GM21515 (cell line): Measurements from ENCODE around the gene SAA2.
"Not testable (repeated sequence)": the region's sequence is repeated elsewhere in the genome, so short reads cannot be mapped to it uniquely, and the experiment has no call there.

ENCODE experiments used
- ATAC-seq: cut with Tn5 transposase; IDR thresholded peaks from one replicate; pipeline ENCODE4 v1.9.1; 2021; ENCODE audit not compliant: unreplicated experiment

The SAA2 gene

GRCh38 chr11:18248561-18248960 lies at the start of gene SAA2:
TSS of gene SAA2 (minus strand) at chr11:18248668. CDS start at chr11:18248011, 657 bp downstream.
- no peak for ATAC-seq

GRCh38 chr11:18295316-18295715 lies 46.8 kb upstream of the SAA2 start:
- no peak for ATAC-seq

DNA sequence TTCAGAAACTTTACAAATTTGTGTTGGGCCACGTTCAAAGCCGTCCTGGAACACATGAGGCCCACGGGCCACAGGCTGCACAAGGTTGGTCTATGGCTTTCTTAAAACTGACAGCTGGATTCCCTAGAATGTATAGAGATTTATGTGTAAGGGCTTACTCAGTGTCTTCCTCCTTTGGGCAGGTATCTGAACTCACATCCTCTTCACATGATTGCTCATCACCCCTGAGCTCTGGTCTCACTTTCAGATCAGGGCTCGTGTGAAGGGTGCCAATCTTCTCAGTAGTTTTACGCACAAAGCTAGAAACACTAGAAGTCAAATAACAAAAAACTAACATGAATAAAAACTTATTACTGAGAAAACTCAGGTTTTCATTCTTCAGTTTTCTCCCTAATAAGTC lies 46.4 kb upstream of the SAA2 start:
- no peak for ATAC-seq

GRCh38 chr11:18288911-18289310 lies 40.4 kb upstream of the SAA2 start:
- no peak for ATAC-seq

- ATAC-seq: no peak
These were observed 37.4 kb upstream of the SAA2 start for GRCh38 chr11:18285841-18286240.

GRCh38 chr11:18282626-18283025 lies 34.2 kb upstream of the SAA2 start:
- ATAC-seq: no peak

- ATAC-seq: peak; percentile 83
These were observed 32.1 kb upstream of the SAA2 start for GRCh38 chr11:18280438-18281045.

DNA sequence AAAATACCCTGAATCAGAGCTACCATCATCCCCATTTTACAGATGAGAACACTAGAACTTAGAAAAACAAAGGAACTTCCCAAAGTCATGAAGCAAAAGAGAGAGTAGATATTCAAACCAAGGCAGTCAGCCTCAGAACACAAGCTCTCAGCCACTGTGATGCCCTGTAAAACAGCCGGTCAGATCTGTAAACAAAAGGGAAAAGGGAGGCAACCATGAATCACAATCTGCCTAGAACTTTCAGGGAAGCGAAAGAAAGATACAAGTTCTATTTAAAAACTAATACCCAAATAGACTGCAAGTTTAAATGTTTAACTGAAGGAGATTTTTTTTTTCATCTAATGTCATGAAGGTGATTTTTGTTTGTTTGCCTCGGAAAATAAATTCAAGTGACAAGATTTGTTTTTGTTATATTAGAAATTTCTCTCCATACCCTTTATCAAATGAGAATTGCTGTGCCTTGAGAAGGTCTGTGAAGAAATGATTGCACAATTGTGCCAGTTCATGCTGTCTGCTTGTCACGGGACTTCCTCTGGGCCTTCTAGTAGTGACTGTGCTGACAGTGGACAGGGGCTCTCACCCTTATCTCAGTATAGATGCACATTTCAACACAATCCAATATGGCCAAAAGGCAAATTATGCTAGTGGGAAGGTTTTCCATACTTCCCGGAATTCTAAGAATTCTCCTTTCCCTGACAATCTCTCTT lies 29.2 kb upstream of the SAA2 start:
- ATAC-seq: no peak

DNA sequence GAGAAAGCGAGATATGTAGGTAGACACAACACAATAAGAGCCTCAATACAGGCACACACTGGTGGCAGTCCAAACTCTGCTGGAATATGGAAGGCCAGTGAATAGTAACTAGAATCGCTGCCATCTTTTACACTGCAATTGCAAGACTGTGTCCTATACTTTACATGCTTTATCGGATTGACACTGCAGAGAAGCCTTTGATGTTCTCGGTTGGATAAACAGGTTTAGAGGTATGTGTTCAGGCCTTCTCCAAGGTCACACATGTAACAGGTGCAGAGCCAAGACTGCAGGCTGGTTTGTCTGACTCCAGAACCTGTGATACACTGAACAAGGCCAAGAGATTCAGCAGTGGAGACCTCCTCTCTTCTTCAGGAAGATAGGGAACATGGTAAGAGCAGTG lies 22.7 kb upstream of the SAA2 start:
- ATAC-seq: no peak

- no peak for ATAC-seq
These were observed 21.6 kb upstream of the SAA2 start for GRCh38 chr11:18270102-18270501.

GRCh38 chr11:18269252-18269651 lies 20.8 kb upstream of the SAA2 start:
- ATAC-seq: not testable (repeated sequence)

DNA sequence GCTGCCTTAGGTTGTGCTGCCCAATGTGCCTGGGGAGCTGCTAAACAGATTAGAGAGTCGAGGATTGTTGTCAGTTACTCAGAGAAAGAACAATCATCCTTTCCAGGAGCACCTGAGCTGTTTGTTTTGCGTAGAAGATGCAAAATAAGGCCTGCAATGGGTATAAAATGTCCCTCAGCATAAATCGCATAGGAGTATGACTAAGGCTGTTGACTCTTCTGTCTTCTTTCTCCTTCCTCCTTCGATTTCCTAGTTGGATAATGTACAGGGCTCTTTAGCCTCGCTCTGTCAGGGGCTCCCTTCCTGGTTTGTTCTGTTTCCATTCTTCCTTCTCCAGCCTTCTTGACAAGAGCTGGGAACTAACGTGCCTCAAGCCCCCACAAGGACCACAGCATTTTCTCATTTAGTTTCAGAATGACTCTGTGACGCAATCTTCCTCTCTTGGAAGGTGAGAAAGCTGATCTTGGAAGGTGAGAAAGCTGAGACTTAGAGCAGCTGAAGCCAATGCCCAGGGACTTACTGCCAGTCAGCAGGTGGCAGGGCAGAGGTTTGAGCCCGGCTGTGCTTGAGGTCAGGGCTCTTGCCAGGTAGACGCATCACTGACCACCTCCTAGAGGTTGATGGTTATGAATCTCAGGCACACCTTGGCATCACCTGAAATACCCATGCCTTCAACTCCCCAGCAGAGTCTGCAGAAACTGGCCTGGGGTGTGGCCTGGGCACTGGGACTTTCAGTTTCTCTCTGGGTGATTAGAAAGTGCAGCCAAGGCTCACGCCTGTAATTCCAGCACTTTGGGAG lies 19.1 kb upstream of the SAA2 start:
- peak; percentile 37 for ATAC-seq

GRCh38 chr11:18265949-18266348 lies 17.5 kb upstream of the SAA2 start, which contains the start of gene SAA1:
TSS of gene SAA1 (plus strand) at chr11:18266264. CDS start at chr11:18266888, 624 bp downstream.
- no peak for ATAC-seq

GRCh38 chr11:18264677-18265555 lies 16.4 kb upstream of the SAA2 start:
- ATAC-seq: no peak

DNA sequence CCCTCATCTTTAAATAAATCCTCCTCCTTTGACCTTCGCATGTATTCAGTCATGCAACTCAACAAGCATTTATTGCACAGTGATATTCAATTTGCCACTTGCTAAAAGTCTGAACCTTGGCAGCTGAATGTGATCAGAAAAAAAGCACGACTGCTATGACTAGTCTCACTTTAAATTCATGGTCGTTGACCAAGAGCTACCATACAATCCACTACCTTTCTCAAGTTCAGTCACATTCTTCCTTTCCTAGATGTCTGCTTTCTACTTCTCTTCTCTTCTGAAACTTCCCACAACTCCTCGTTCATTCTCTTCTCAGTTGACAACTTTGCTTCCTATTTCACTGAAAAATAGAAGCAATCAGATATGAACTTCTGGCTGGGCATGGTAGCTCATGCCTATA lies 15.6 kb upstream of the SAA2 start:
- ATAC-seq: no peak

DNA sequence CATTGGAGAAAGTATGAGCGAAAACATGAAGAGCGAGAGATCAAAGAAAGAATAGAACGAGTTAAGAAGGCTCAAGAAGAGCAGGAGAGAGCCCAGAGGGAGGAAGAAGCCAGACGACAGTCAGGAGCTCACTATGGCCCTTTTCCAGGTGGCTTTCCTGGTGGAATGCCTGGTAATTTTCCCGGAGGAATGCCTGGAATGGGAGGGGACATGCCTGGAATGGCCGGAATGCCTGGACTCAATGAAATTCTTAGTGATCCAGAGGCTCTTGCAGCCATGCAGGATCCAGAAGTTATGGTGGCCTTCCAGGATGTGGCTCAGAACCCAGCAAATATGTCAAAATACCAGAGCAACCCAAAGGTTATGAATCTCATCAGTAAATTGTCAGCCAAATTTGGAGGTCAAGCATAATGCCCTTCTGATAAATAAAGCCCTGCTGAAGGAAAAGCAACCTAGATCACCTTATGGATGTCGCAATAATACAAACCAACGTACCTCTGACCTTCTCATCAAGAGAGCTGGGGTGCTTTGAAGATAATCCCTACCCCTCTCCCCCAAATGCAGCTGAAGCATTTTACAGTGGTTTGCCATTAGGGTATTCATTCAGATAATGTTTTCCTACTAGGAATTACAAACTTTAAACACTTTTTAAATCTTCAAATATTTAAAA lies 14.3 kb upstream of the SAA2 start:
- ATAC-seq: not testable (repeated sequence)

GRCh38 chr11:18261721-18262120 lies 13.3 kb upstream of the SAA2 start:
- ATAC-seq: no peak

GRCh38 chr11:18259259-18259658 lies 10.8 kb upstream of the SAA2 start:
- ATAC-seq: no peak

DNA sequence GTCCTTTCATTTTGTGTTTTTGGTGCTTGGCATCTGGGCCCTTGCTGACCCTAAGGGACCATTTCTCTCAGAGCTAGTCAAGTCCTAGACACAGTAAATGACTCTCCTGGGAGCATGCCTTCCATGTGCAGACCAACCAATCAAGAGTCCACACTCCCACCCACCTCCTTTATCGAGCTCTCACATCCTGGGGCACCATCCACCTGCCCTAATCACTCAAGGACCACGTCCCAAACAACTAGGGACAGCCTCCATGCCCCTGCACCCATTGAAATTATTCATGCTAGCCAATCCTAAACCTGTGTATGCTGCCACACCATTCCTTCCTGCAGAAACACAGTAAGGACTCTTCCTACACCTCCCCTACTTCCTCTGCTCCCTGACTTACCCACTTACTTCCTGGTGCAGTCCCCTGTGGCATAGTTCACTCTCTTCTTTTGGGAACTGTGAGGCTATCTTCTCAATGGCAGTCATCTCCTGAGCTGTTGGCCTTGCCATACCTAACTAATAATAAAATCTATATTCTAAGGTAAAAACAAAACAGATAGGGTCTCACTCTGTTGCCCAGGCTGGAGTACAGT lies 6.4 kb upstream of the SAA2 start:
- ATAC-seq: no peak

GRCh38 chr11:18253778-18254338 lies 5.4 kb upstream of the SAA2 start:
- no peak for ATAC-seq
